Measurements from ENCODE around the gene TSR1. TPM values are rescaled to one million over a fixed set of nuclear protein-coding genes. Genes with fewer than 3 reads are reported as not detected.

Gene TSR1
- total RNA-seq, 6 experiments from 2014 or later, result 35.9 to 43.2 (median 37.6) TPM

GRCh38 chr17:2361010-2361760, 24.9 kb upstream of the TSR1 start:
- no peak for DNase-seq
- no peaks in the 10 kb centered on the region; the same call in 1 of the 2 replicates for H3K27me3 Mint-ChIP-seq (ENCODE audit: insufficient read depth)
- H3K4me1 Mint-ChIP-seq (ENCODE audit: low read depth), result peaks cover 21% of the 10 kb centered on the region
- TF ChIP-seq CTCF (IDR thresholded peaks at IDR 0.05), result no peak
- H3K9me3 Mint-ChIP-seq, result no peaks in the 10 kb centered on the region
- no peak overlapping the region for H3K27ac Mint-ChIP-seq
- H3K36me3 Mint-ChIP-seq (ENCODE audit: low read depth), result peaks cover 5% of the 10 kb centered on the region
- no peak overlapping the region for H3K4me3 Mint-ChIP-seq

- TF ChIP-seq CTCF (IDR thresholded peaks at IDR 0.05), result no peak
- Mint-ChIP-seq H3K27ac (no peak overlapping the region), H3K9me3 (no peaks in the 10 kb centered on the region), H3K4me1 (ENCODE audit: low read depth) (peaks cover 21% of the 10 kb centered on the region), H3K27me3 (ENCODE audit: insufficient read depth) (no peaks in the 10 kb centered on the region; the same call in 1 of the 2 replicates), H3K36me3 (ENCODE audit: low read depth) (peaks cover 5% of the 10 kb centered on the region), H3K4me3 (no peak overlapping the region)
- DNase-seq, result no peak
Observed at GRCh38 chr17:2357931-2358434, 21.7 kb upstream of the TSR1 start.

DNA sequence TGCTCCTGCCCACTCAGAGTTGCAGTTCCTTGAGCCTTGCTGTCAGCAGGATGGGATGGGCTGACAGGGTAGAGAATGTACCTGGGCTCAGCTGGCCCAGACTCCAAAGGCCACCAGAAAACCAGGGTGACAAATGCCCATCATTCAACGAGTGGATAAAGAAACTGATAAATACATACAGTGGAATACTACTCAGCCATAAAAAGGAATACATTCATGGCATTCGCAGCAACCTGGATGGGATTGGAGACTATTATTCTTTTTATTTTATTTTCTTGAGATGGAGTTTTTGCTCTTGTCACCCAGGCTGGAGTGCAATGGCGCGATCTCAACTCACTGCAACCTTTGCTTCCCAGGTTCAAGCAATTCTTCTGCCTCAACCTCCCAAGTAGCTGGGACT, 21.0 kb upstream of the TSR1 start:
- no peaks in the 10 kb centered on the region for H3K36me3 Mint-ChIP-seq (ENCODE audit: low read depth)
- no peak overlapping the region for H3K27ac Mint-ChIP-seq
- no peak for TF ChIP-seq CTCF (IDR thresholded peaks at IDR 0.05)
- peaks cover 21% of the 10 kb centered on the region for H3K4me1 Mint-ChIP-seq (ENCODE audit: low read depth)
- no peak for DNase-seq
- no peaks in the 10 kb centered on the region; the same call in 1 of the 2 replicates for H3K27me3 Mint-ChIP-seq (ENCODE audit: insufficient read depth)
- no peak overlapping the region for H3K4me3 Mint-ChIP-seq
- H3K9me3 Mint-ChIP-seq, result no peaks in the 10 kb centered on the region

GRCh38 chr17:2354311-2354710, 18.1 kb upstream of the TSR1 start:
- no peak overlapping the region for H3K4me3 Mint-ChIP-seq
- H3K36me3 Mint-ChIP-seq (ENCODE audit: low read depth), result no peaks in the 10 kb centered on the region
- H3K9me3 Mint-ChIP-seq, result no peaks in the 10 kb centered on the region
- no peak overlapping the region for H3K27ac Mint-ChIP-seq
- H3K27me3 Mint-ChIP-seq (ENCODE audit: insufficient read depth), result no peaks in the 10 kb centered on the region; the same call in 1 of the 2 replicates
- TF ChIP-seq CTCF (IDR thresholded peaks at IDR 0.05), result no peak
- H3K4me1 Mint-ChIP-seq (ENCODE audit: low read depth), result peaks cover 5% of the 10 kb centered on the region
- no peak for DNase-seq

DNA sequence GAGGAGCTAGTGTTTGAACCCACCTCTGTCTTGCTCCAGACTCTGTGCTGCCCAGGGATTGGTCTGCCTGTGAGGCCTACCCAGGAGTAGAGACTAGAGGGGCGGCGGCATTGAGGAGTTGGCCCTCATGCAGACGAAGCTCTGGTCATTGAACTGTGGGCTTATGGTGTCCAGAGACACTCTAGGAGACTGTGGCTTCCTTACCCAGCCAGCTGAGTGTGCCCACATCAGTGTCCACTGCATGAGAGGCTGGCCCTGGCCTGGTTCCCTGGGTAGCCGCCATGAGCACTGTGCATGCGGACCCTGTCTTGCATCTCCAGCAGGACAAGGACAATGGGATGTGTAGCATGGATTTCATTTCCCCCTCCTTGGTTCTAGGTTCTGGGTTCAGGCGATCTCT, 15.0 kb upstream of the TSR1 start:
- no peaks in the 10 kb centered on the region for H3K27me3 Mint-ChIP-seq (ENCODE audit: insufficient read depth)
- TF ChIP-seq CTCF (IDR thresholded peaks at IDR 0.05), result no peak
- peaks cover 14% of the 10 kb centered on the region for H3K4me1 Mint-ChIP-seq (ENCODE audit: low read depth)
- H3K27ac Mint-ChIP-seq, result no peak overlapping the region
- H3K9me3 Mint-ChIP-seq, result no peaks in the 10 kb centered on the region
- no peak for DNase-seq
- no peaks in the 10 kb centered on the region for H3K36me3 Mint-ChIP-seq (ENCODE audit: low read depth)
- no peak overlapping the region for H3K4me3 Mint-ChIP-seq
